Parathyroid adenoma (tissue), 2 donors: ENCODE results near the gene EIF3J.

Source experiments
- H2AFZ ChIP-seq: fragments of 300-600 bp; sonication (generic); one replicate; pipeline ENCODE4 v1.7.0; 2017; ENCODE audit warnings: antibody characterized with exemption, mild to moderate bottlenecking
- H3K27ac ChIP-seq: fragments of 300-600 bp; sonication (generic); one replicate; pipeline ENCODE4 v1.7.0; 2017
- H3K27me3 ChIP-seq: fragments of 300-600 bp; sonication (generic); one replicate; pipeline ENCODE4 v1.7.0; 2017; ENCODE audit warnings: low read length; ENCODE audit not compliant: control insufficient read depth, insufficient read depth
- H3K36me3 ChIP-seq: fragments of 300-600 bp; sonication (generic); one replicate; pipeline ENCODE4 v1.7.0; 2017; ENCODE audit warnings: low read length; ENCODE audit not compliant: control insufficient read depth, insufficient read depth
- H3K4me1 ChIP-seq: fragments of 300-600 bp; sonication (generic); one replicate; pipeline ENCODE4 v1.7.0; 2017; ENCODE audit warnings: control low read depth
- H3K4me2 ChIP-seq: fragments of 300-600 bp; sonication (generic); one replicate; pipeline ENCODE4 v1.7.0; 2017; ENCODE audit warnings: low read length
- H3K4me3 ChIP-seq: fragments of 300-600 bp; sonication (generic); one replicate; pipeline ENCODE4 v1.7.0; 2017; ENCODE audit warnings: low read depth, low read length
- H3K79me2 ChIP-seq: fragments of 300-600 bp; sonication (generic); one replicate; pipeline ENCODE4 v1.7.0; 2017; ENCODE audit warnings: control low read depth
- H3K9ac ChIP-seq: fragments of 300-600 bp; sonication (generic); one replicate; pipeline ENCODE4 v1.7.0; 2017; ENCODE audit warnings: mild to moderate bottlenecking
- H3K9me3 ChIP-seq: fragments of 300-600 bp; sonication (generic); one replicate; pipeline ENCODE4 v1.7.0; 2017; ENCODE audit warnings: low read length; ENCODE audit not compliant: control insufficient read depth
- CTCF ChIP-seq: fragments of 300-600 bp; sonication (generic); IDR thresholded peaks from one replicate; pipeline ENCODE4 v1.7.0; 2017; ENCODE audit warnings: antibody characterized with exemption, mild to moderate bottlenecking
- donor health status: primary hyperparathyroidism.

Gene EIF3J

GRCh38 chr15:44566155-44566540 lies 29.2 kb downstream of the EIF3J start:
- H3K9me3 ChIP-seq, result no peaks in the 10 kb centered on the region
- H3K79me2 ChIP-seq, result no peaks in the 10 kb centered on the region
- no peak overlapping the region for H3K4me2 ChIP-seq
- TF ChIP-seq CTCF, result no peak
- no peak overlapping the region for H3K9ac ChIP-seq
- no peak overlapping the region for H3K4me3 ChIP-seq
- no peak overlapping the region for H2AFZ ChIP-seq
- H3K4me1 ChIP-seq, result no peaks in the 10 kb centered on the region
- peaks cover 2% of the 10 kb centered on the region for H3K36me3 ChIP-seq
- no peak overlapping the region for H3K27ac ChIP-seq
- H3K27me3 ChIP-seq, result no peaks in the 10 kb centered on the region

- H3K9me3 ChIP-seq, result no peaks in the 10 kb centered on the region
- no peaks in the 10 kb centered on the region for H3K27me3 ChIP-seq
- TF ChIP-seq CTCF, result no peak
- H2AFZ ChIP-seq, result no peak overlapping the region
- H3K27ac ChIP-seq, result no peak overlapping the region
- H3K4me3 ChIP-seq, result no peak overlapping the region
- no peaks in the 10 kb centered on the region for H3K79me2 ChIP-seq
- peaks cover 2% of the 10 kb centered on the region for H3K36me3 ChIP-seq
- H3K9ac ChIP-seq, result no peak overlapping the region
- no peak overlapping the region for H3K4me2 ChIP-seq
- H3K4me1 ChIP-seq, result no peaks in the 10 kb centered on the region
These were observed 31.4 kb downstream of the EIF3J start for GRCh38 chr15:44568338-44568737.

- H3K27ac ChIP-seq, result no peak overlapping the region
- no peak overlapping the region for H2AFZ ChIP-seq
- H3K36me3 ChIP-seq, result peaks cover 2% of the 10 kb centered on the region
- no peaks in the 10 kb centered on the region for H3K27me3 ChIP-seq
- no peaks in the 10 kb centered on the region for H3K4me1 ChIP-seq
- H3K9me3 ChIP-seq, result no peaks in the 10 kb centered on the region
- no peak overlapping the region for H3K4me2 ChIP-seq
- TF ChIP-seq CTCF, result no peak
- no peaks in the 10 kb centered on the region for H3K79me2 ChIP-seq
- no peak overlapping the region for H3K4me3 ChIP-seq
- H3K9ac ChIP-seq, result no peak overlapping the region
These were observed 32.4 kb downstream of the EIF3J start for GRCh38 chr15:44569316-44569715.

GRCh38 chr15:44570361-44570760 lies 33.4 kb downstream of the EIF3J start:
- TF ChIP-seq CTCF, result no peak
- H3K4me3 ChIP-seq, result no peak overlapping the region
- peaks cover 2% of the 10 kb centered on the region for H3K36me3 ChIP-seq
- no peak overlapping the region for H3K4me2 ChIP-seq
- H3K4me1 ChIP-seq, result peaks cover 4% of the 10 kb centered on the region
- no peaks in the 10 kb centered on the region for H3K27me3 ChIP-seq
- H3K27ac ChIP-seq, result no peak overlapping the region
- H3K9ac ChIP-seq, result no peak overlapping the region
- no peak overlapping the region for H2AFZ ChIP-seq
- H3K9me3 ChIP-seq, result no peaks in the 10 kb centered on the region
- H3K79me2 ChIP-seq, result no peaks in the 10 kb centered on the region

GRCh38 chr15:44573386-44573785 lies 36.4 kb downstream of the EIF3J start:
- H3K9me3 ChIP-seq, result no peaks in the 10 kb centered on the region
- no peak overlapping the region for H3K4me2 ChIP-seq
- no peak overlapping the region for H3K9ac ChIP-seq
- no peak for TF ChIP-seq CTCF
- H3K36me3 ChIP-seq, result no peaks in the 10 kb centered on the region
- H3K79me2 ChIP-seq, result no peaks in the 10 kb centered on the region
- H3K4me3 ChIP-seq, result no peak overlapping the region
- no peaks in the 10 kb centered on the region for H3K27me3 ChIP-seq
- peaks cover 4% of the 10 kb centered on the region for H3K4me1 ChIP-seq
- no peak overlapping the region for H3K27ac ChIP-seq
- H2AFZ ChIP-seq, result no peak overlapping the region
